ENCODE data around the gene PSAT1. TPM values are rescaled to one million over a fixed set of nuclear protein-coding genes. Genes with fewer than 3 reads are reported as not detected.

The PSAT1 gene
- total and polyA plus RNA-seq, 2 experiments from 2014 or later = 368 to 510 TPM

DNA sequence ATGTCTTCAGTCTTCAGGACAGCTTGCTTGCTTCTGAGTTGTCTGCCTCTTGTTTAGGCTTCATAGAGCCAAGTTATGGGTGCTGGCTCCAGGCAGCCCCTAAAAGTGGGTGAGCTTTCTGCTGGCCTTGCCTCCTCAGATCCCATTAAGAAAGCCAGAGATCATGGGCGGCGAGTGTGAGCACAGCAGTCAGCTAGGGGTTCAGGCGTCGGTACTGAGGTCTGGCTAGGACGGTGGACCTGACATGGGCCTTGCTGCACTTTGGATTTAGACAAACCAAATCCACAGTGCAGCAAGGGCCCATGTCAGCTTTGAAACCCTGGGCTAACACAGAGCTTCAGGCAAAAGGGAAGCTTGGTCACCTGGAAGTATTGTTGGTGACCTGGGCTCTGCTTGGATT, 17.6 kb downstream of the PSAT1 start:
- H2AFZ ChIP-seq = no peak overlapping the region
- no peaks in the 10 kb centered on the region for H3K9me3 ChIP-seq (ENCODE audit: low read depth)
- H3K36me3 ChIP-seq (ENCODE audit: low read depth) = peaks cover 51% of the 10 kb centered on the region
- in situ Hi-C loops (cut with MboI) = no loop called here
- no peaks in the 10 kb centered on the region for H4K20me1 ChIP-seq (ENCODE audit: insufficient read depth)
- H3K9ac ChIP-seq = no peak overlapping the region
- 0 out of 2 replicates have a peak, but pooled peaks cover 6% of the 10 kb centered on the region for H3K4me1 ChIP-seq (ENCODE audit: insufficient read depth)
- H3K4me2 ChIP-seq (ENCODE audit: unreplicated experiment) = no peak overlapping the region
- H3K27me3 ChIP-seq (replicated peaks; ENCODE audit: insufficient read depth) = no peaks in the 10 kb centered on the region
- H3K27ac ChIP-seq = no peak overlapping the region
- TF ChIP-seq EZH2phosphoT487 (IDR thresholded peaks at IDR 0.05; ENCODE audit: insufficient read depth, low read depth) (no peak), EZH2 (IDR thresholded peaks at IDR 0.05; ENCODE audit: insufficient read depth, poor library complexity, severe bottlenecking) (no peak)
- no peaks in the 10 kb centered on the region for H3K9me2 ChIP-seq (ENCODE audit: insufficient read depth)
- peaks cover 7% of the 10 kb centered on the region; the same call in 1 of the 2 replicates for H3K79me2 ChIP-seq (ENCODE audit: insufficient read depth)
- H3F3A ChIP-seq (ENCODE audit: insufficient read depth) = no peaks in the 10 kb centered on the region; the same call in 1 of the 2 replicates
- WGBS, 2 experiments (ENCODE audit: low coverage in 1 of 2, low lambda C conversion rate in 2 of 2, missing lambda C conversion rate in 2 of 2) = 89 to 90% methylated on average over 5 of the region's 5 CpGs
- H3K4me3 ChIP-seq = no peak overlapping the region
- no peak for DNase-seq

DNA sequence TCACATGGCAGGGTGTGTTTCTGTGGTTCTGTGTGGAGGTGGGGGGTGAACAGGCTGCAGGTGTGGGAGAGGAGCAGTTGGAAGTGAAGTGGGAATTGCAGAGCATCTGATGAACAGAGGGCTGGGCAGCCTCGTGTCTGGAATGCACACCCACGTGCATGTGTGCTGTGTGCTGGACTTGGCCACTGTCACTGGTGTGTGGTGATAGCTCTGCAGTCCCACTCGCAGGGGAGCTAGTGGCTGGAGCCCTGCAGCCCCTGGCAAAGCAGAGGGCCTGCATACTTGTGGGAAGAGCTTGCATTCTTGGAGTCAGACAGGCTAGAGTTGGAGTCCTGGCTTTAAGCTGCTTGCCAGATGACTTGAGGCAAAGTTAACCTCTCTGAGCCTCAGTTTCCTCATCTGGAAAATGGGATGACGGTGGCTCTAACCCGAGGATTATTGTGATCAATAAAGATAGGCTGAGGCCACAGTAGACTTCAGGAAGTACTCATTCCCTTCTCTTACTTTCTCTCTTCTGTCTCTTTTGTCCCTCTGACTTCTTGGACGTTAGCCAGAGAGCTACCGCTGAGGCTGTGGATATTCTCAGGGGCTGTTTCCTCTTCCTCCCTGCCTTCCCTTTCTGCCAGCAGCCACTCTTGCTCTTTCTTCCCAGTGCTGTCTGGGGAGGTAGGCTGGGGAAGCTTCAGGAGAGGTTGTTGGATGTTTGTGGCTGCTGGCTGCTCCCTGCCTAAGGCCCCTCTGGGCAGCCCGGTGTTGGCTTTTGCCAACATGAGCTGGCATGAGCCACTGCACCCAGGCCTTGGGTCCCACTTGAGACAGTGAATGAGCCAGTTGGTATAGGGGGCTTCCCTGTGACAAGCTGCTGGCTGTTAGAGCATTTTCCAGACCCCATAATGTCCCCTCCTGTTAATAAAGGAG, 18.3 kb downstream of the PSAT1 start:
- H3K9me3 ChIP-seq (ENCODE audit: low read depth) = no peaks in the 10 kb centered on the region
- H2AFZ ChIP-seq = no peak overlapping the region
- in situ Hi-C loops (cut with MboI) = no loop called here
- H3K27ac ChIP-seq = no peak overlapping the region
- H4K20me1 ChIP-seq (ENCODE audit: insufficient read depth) = no peaks in the 10 kb centered on the region
- no peak overlapping the region for H3K4me3 ChIP-seq
- no peak overlapping the region for H3K4me2 ChIP-seq (ENCODE audit: unreplicated experiment)
- H3K9me2 ChIP-seq (ENCODE audit: insufficient read depth) = no peaks in the 10 kb centered on the region
- H3K79me2 ChIP-seq (ENCODE audit: insufficient read depth) = peaks cover 7% of the 10 kb centered on the region; the same call in 1 of the 2 replicates
- peaks cover 51% of the 10 kb centered on the region for H3K36me3 ChIP-seq (ENCODE audit: low read depth)
- 51 to 53% methylated on average over 8 of the region's 8 CpGs for WGBS, 2 experiments (ENCODE audit: low coverage in 1 of 2, low lambda C conversion rate in 2 of 2, missing lambda C conversion rate in 2 of 2)
- H3K9ac ChIP-seq = no peak overlapping the region
- peak; percentile 49 for DNase-seq
- TF ChIP-seq EZH2phosphoT487 (IDR thresholded peaks at IDR 0.05; ENCODE audit: insufficient read depth, low read depth) (no peak), EZH2 (IDR thresholded peaks at IDR 0.05; ENCODE audit: insufficient read depth, poor library complexity, severe bottlenecking) (no peak)
- H3F3A ChIP-seq (ENCODE audit: insufficient read depth) = no peaks in the 10 kb centered on the region; the same call in 1 of the 2 replicates
- H3K4me1 ChIP-seq (ENCODE audit: insufficient read depth) = 0 out of 2 replicates have a peak, but pooled peaks cover 6% of the 10 kb centered on the region
- H3K27me3 ChIP-seq (replicated peaks; ENCODE audit: insufficient read depth) = no peaks in the 10 kb centered on the region

DNA sequence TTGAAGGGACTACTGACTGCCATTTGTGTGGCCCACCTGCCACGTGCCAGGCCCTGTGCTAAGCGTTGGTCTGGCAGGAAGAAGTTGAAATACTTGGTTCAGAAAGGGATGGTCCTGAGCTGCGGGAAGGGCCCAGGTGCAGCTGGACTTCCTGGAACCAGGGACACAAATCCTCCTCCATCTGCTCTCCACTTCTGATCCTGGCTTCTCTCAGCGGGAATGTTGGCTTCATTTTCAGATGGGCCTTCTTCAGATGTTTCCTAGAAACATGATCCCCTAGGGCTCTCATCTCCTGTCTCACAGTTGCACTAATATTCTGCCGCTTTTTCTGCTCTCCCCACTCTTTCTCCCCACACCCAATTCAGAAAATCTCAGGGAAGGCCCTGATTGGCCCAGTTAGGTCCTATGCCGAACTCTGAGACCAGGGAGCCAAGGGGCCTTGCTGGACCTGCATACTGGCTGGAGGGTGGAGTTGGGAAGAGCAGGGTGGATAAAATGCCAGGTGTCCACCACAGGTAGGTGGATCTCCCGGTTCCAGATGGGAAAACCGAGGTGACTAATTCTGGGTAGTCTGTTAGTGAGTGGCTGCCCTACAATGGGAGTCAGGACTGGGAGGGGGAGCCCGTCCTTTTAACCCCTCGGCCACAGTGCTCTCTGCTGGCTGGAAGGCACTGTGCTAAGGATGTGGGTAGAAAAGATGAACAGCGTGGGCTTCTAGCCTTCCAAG, 19.4 kb downstream of the PSAT1 start:
- no peak overlapping the region for H3K4me3 ChIP-seq
- no peaks in the 10 kb centered on the region for H3K9me3 ChIP-seq (ENCODE audit: low read depth)
- H3K36me3 ChIP-seq (ENCODE audit: low read depth) = peaks cover 54% of the 10 kb centered on the region
- no peak overlapping the region for H3K4me2 ChIP-seq (ENCODE audit: unreplicated experiment)
- H3K27me3 ChIP-seq (replicated peaks; ENCODE audit: insufficient read depth) = no peaks in the 10 kb centered on the region
- 0 out of 2 replicates have a peak, but pooled peaks cover under 1% of the 10 kb centered on the region for H4K20me1 ChIP-seq (ENCODE audit: insufficient read depth)
- no peaks in the 10 kb centered on the region; the same call in 1 of the 2 replicates for H3F3A ChIP-seq (ENCODE audit: insufficient read depth)
- H3K27ac ChIP-seq = no peak overlapping the region
- TF ChIP-seq EZH2 (IDR thresholded peaks at IDR 0.05; ENCODE audit: insufficient read depth, poor library complexity, severe bottlenecking) (no peak), EZH2phosphoT487 (IDR thresholded peaks at IDR 0.05; ENCODE audit: insufficient read depth, low read depth) (no peak)
- H3K4me1 ChIP-seq (ENCODE audit: insufficient read depth) = 0 out of 2 replicates have a peak, but pooled peaks cover 6% of the 10 kb centered on the region
- 85 to 87% methylated on average over 11 of the region's 11 CpGs for WGBS, 2 experiments (ENCODE audit: low coverage in 1 of 2, low lambda C conversion rate in 2 of 2, missing lambda C conversion rate in 2 of 2)
- no peaks in the 10 kb centered on the region for H3K9me2 ChIP-seq (ENCODE audit: insufficient read depth)
- H3K9ac ChIP-seq = no peak overlapping the region
- no peak overlapping the region for H2AFZ ChIP-seq
- H3K79me2 ChIP-seq (ENCODE audit: insufficient read depth) = peaks cover 7% of the 10 kb centered on the region; the same call in 1 of the 2 replicates
- no peak for DNase-seq
- in situ Hi-C loops (cut with MboI) = no loop called here

All from GM23248 (cell line).